Liver (tissue), 9 donors: Measurements from ENCODE around the gene WARS2. TPM values are rescaled to one million over a fixed set of nuclear protein-coding genes. Genes with fewer than 3 reads are reported as not detected.

Experiments
- DNase-seq: peaks from one replicate; pipeline ENCODE4 v3.0.0-alpha.2; 2017; ENCODE audit warnings: low spot score
- H3K27ac ChIP-seq, 2 donors: one replicate each; pipeline ENCODE4 v1.7.0; 2013; ENCODE audit warnings: inconsistent platforms in 2 of 2, low read length in 2 of 2, control low read depth in 1 of 2, low read depth in 1 of 2, mild to moderate bottlenecking in 1 of 2
- H3K27me3 ChIP-seq, 4 donors: one replicate each; pipeline versions ENCODE4 v1.6.1 to v1.7.0; 2013; ENCODE audit warnings: low read length in 3 of 4, inconsistent platforms in 1 of 4, mild to moderate bottlenecking in 1 of 4, moderate library complexity in 1 of 4; ENCODE audit not compliant: control insufficient read depth in 4 of 4, insufficient read depth in 4 of 4
- H3K36me3 ChIP-seq, 4 donors: one replicate each; pipeline versions ENCODE4 v1.6.1 to v1.7.0; 2013; ENCODE audit warnings: low read length in 3 of 4, mild to moderate bottlenecking in 3 of 4, low read depth in 1 of 4, moderate library complexity in 1 of 4; ENCODE audit not compliant: control insufficient read depth in 4 of 4, insufficient read depth in 3 of 4
- H3K4me1 ChIP-seq, 4 donors: one replicate each; pipeline versions ENCODE4 v1.6.1 to v1.7.0; 2013; ENCODE audit warnings: low read length in 3 of 4, mild to moderate bottlenecking in 3 of 4, moderate library complexity in 1 of 4; ENCODE audit not compliant: control insufficient read depth in 4 of 4, insufficient read depth in 4 of 4
- H3K4me3 ChIP-seq, 3 donors: one replicate each; pipeline versions ENCODE4 v1.6.1 to v1.7.0; 2013; ENCODE audit warnings: low read length in 3 of 3, control low read depth in 1 of 3, low read depth in 1 of 3, mild to moderate bottlenecking in 1 of 3
- H3K9ac ChIP-seq, 2 donors: one replicate each; pipeline ENCODE4 v1.7.0; 2013; ENCODE audit warnings: low read length in 2 of 2, mild to moderate bottlenecking in 2 of 2, moderate library complexity in 2 of 2, control low read depth in 1 of 2, low read depth in 1 of 2
- H3K9me3 ChIP-seq, 4 donors: one replicate each; pipeline versions ENCODE4 v1.6.1 to v1.7.0; 2013; ENCODE audit warnings: low read length in 3 of 4; ENCODE audit not compliant: control insufficient read depth in 4 of 4
- EGR1 ChIP-seq, 2 donors: IDR thresholded peaks; 2 replicates each; pipeline ENCODE4 v1.6.1; 2016 to 2018; ENCODE audit warnings: antibody characterized with exemption in 2 of 2, low read depth in 2 of 2
- FOXA1 ChIP-seq: IDR thresholded peaks from 2 replicates; pipeline ENCODE4 v1.6.1; 2016; ENCODE audit warnings: antibody characterized with exemption
- FOXA2 ChIP-seq: IDR thresholded peaks from 2 replicates; pipeline ENCODE4 v1.6.1; 2016; ENCODE audit warnings: antibody characterized with exemption
- GABPA ChIP-seq, 2 donors: IDR thresholded peaks in 1 of 2; conservative IDR thresholded peaks in 1 of 2; 2 replicates each; pipeline ENCODE4 v1.6.1; 2016; ENCODE audit warnings: antibody characterized with exemption in 2 of 2, mild to moderate bottlenecking in 1 of 2, moderate library complexity in 1 of 2
- HNF4A ChIP-seq, 2 donors: conservative IDR thresholded peaks; 2 replicates each; pipeline ENCODE4 v1.6.1; 2016; ENCODE audit warnings: antibody characterized with exemption in 2 of 2, mild to moderate bottlenecking in 2 of 2
- HNF4G ChIP-seq: IDR thresholded peaks from 2 replicates; pipeline ENCODE4 v1.6.1; 2016; ENCODE audit warnings: antibody characterized with exemption
- NR2F2 ChIP-seq: IDR thresholded peaks from 2 replicates; pipeline ENCODE4 v1.6.1; 2016; ENCODE audit warnings: antibody characterized with exemption
- RAD21 ChIP-seq, 2 donors: IDR thresholded peaks; 2 replicates each; pipeline ENCODE4 v1.6.1; 2016; ENCODE audit warnings: antibody characterized with exemption in 2 of 2, mild to moderate bottlenecking in 2 of 2
- RXRA ChIP-seq, 2 donors: IDR thresholded peaks; 2 replicates each; pipeline ENCODE4 v1.6.1; 2017 to 2018; ENCODE audit warnings: antibody characterized with exemption in 2 of 2, mild to moderate bottlenecking in 1 of 2
- SP1 ChIP-seq: IDR thresholded peaks from 2 replicates; pipeline ENCODE4 v1.6.1; 2018; ENCODE audit warnings: antibody characterized with exemption, mild to moderate bottlenecking
- TAF1 ChIP-seq: conservative IDR thresholded peaks from 2 replicates; pipeline ENCODE4 v1.6.1; 2016; ENCODE audit warnings: antibody characterized with exemption, mild to moderate bottlenecking
- YY1 ChIP-seq: IDR thresholded peaks from 2 replicates; pipeline ENCODE4 v1.6.1; 2016; ENCODE audit warnings: antibody characterized with exemption, mild to moderate bottlenecking
- WGBS: extraction: QIAGEN DNeasy Blood & Tissue Kit; methylation state at CpG from one replicate; pipeline ENCODE4 v1.1.7; 2013; 5-methylcytosine and 5-hydroxymethylcytosine counted together
- polyA plus RNA-seq, 2 donors: library from polyadenylated mRNA; stranded (reverse) in 1 of 2; unstranded in 1 of 2; fragments of 200-250 nt in 1 of 2; fragments of >200 nt in 1 of 2; fragmentation: Nextera tagmentation in 1 of 2; extraction: Ambion mirVana in 1 of 2; gene quantifications; one replicate each; pipeline versions ENCODE4 v1.2.1 to v1.2.3, GENCODE V29; 2013 to 2015
- total RNA-seq, 2 donors: library from RNA; depleted of rRNA; stranded (reverse); fragments of >200 nt; gene quantifications; one replicate each; pipeline ENCODE4 v1.2.3, GENCODE V29; 2014
- TF ChIP-seq, protein P1 (sequence below): IDR thresholded peaks from 2 replicates; pipeline ENCODE4 v1.6.1; 2016; ENCODE audit warnings: antibody characterized with exemption
- TF ChIP-seq, protein P2 (sequence below): IDR thresholded peaks from 2 replicates; pipeline ENCODE4 v1.6.1; 2016; ENCODE audit warnings: antibody characterized with exemption
- TF ChIP-seq, protein P3 (sequence below): fragments of 150-350 bp; IDR thresholded peaks from 2 replicates; pipeline ENCODE4 v1.5.1; 2017; ENCODE audit warnings: improper control_type of control experiment, low read depth, low read length; ENCODE audit not compliant: missing input control
- TF ChIP-seq, protein P4 (sequence below): IDR thresholded peaks from 2 replicates; pipeline ENCODE4 v1.6.1; 2016; ENCODE audit warnings: antibody characterized with exemption
- donor health status: healthy.
- donor health status: healthy.
- donor health status: healthy.
- donor health status: healthy.
- donor health status: healthy.

WARS2 gene
- total and polyA plus RNA-seq, 4 donors = 3.5 to 14.5 (median 7.0) TPM

DNA sequence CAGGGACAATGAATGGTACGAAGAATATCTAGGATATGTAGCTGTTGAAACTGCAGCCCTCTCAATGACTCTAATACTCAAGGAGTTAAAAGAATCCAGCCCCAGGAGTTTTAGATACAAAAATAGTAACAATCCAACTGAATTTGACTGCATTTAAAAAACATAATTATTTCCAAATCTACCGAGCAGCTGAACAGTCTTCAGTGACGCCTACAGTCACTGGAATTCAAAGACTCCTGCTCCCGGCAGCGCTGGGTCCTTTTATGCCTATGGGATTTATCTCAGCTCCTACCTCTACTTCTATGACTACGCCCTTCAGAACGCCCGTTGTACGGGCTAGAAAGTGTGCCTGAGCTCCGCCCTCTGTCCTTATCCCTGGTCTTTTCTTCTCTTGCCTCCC lies 55.7 kb downstream of the WARS2 start:
- Histone ChIP-seq H3K4me3 (no peak overlapping the region), H3K36me3 (no peaks in the 10 kb centered on the region), H3K9ac (no peak overlapping the region), H3K9me3 (no peaks in the 10 kb centered on the region), H3K27ac (no peak overlapping the region), H3K4me1 (peaks cover 0 to 1% (median 0%) of the 10 kb centered on the region in 4 donors), H3K27me3 (no peaks in the 10 kb centered on the region)
- 92% methylated on average over 10 of the region's 10 CpGs for WGBS
- TF ChIP-seq RXRA (IDR thresholded peaks at IDR 0.05) (no peak), RAD21 (IDR thresholded peaks at IDR 0.05) (no peak), TAF1 (no peak), EGR1 (IDR thresholded peaks at IDR 0.05; ENCODE audit: low read depth in 2 of 2) (no peak), NR2F2 (no peak), GABPA (IDR thresholded peaks at IDR 0.05 in 1 of 2, conservative IDR thresholded peaks at IDR 0.05 in 1 of 2) (no peak), FOXA1 (no peak), YY1 (no peak)
- TF ChIP-seq, protein P1, sequence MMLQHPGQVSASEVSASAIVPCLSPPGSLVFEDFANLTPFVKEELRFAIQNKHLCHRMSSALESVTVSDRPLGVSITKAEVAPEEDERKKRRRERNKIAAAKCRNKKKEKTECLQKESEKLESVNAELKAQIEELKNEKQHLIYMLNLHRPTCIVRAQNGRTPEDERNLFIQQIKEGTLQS = no peak
- TF ChIP-seq, protein P2, sequence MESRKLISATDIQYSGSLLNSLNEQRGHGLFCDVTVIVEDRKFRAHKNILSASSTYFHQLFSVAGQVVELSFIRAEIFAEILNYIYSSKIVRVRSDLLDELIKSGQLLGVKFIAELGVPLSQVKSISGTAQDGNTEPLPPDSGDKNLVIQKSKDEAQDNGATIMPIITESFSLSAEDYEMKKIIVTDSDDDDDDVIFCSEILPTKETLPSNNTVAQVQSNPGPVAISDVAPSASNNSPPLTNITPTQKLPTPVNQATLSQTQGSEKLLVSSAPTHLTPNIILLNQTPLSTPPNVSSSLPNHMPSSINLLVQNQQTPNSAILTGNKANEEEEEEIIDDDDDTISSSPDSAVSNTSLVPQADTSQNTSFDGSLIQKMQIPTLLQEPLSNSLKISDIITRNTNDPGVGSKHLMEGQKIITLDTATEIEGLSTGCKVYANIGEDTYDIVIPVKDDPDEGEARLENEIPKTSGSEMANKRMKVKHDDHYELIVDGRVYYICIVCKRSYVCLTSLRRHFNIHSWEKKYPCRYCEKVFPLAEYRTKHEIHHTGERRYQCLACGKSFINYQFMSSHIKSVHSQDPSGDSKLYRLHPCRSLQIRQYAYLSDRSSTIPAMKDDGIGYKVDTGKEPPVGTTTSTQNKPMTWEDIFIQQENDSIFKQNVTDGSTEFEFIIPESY = no peak
- TF ChIP-seq, protein P3, sequence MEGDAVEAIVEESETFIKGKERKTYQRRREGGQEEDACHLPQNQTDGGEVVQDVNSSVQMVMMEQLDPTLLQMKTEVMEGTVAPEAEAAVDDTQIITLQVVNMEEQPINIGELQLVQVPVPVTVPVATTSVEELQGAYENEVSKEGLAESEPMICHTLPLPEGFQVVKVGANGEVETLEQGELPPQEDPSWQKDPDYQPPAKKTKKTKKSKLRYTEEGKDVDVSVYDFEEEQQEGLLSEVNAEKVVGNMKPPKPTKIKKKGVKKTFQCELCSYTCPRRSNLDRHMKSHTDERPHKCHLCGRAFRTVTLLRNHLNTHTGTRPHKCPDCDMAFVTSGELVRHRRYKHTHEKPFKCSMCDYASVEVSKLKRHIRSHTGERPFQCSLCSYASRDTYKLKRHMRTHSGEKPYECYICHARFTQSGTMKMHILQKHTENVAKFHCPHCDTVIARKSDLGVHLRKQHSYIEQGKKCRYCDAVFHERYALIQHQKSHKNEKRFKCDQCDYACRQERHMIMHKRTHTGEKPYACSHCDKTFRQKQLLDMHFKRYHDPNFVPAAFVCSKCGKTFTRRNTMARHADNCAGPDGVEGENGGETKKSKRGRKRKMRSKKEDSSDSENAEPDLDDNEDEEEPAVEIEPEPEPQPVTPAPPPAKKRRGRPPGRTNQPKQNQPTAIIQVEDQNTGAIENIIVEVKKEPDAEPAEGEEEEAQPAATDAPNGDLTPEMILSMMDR = no peak
- TF ChIP-seq, protein P4, sequence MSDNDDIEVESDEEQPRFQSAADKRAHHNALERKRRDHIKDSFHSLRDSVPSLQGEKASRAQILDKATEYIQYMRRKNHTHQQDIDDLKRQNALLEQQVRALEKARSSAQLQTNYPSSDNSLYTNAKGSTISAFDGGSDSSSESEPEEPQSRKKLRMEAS = no peak
- DNase-seq = no peak

DNA sequence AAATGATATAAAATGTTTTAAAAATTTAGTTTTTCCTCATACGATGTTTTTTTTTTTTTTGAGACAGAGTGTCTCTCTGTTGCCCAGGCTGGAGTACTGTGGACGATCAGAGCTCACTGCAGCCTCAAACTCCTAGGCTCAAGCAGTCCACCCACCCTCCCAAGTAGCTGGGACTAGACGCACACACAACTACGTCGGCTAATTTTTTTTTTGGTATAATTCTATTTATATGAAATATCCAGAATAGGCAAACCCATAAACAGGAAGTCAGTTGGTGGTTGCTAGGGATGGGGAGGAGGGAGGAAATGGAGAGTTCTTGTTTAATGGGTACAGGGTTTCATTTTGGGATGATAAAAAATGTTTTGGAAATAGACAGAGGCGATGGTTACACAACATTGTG lies 56.5 kb downstream of the WARS2 start:
- H3K36me3 ChIP-seq = no peaks in the 10 kb centered on the region
- H3K27me3 ChIP-seq = no peaks in the 10 kb centered on the region
- peaks cover 0 to 1% (median 0%) of the 10 kb centered on the region in 4 donors for H3K4me1 ChIP-seq
- H3K9ac ChIP-seq = no peak overlapping the region
- H3K27ac ChIP-seq = no peak overlapping the region
- no peaks in the 10 kb centered on the region for H3K9me3 ChIP-seq
- TF ChIP-seq GABPA (IDR thresholded peaks at IDR 0.05 in 1 of 2, conservative IDR thresholded peaks at IDR 0.05 in 1 of 2) (no peak), FOXA1 (no peak), SP1 (no peak), RXRA (IDR thresholded peaks at IDR 0.05) (no peak), FOXA2 (no peak), TAF1 (no peak), HNF4G (no peak), NR2F2 (no peak), HNF4A (conservative IDR thresholded peaks at IDR 0.05) (no peak), RAD21 (IDR thresholded peaks at IDR 0.05) (no peak)
- TF ChIP-seq, protein P4 = no peak
- TF ChIP-seq, protein P2 = no peak
- TF ChIP-seq, protein P1 = no peak
- 86% methylated on average over 6 of the region's 6 CpGs for WGBS
- no peak overlapping the region for H3K4me3 ChIP-seq
- DNase-seq = no peak
